Ramos (cell line): ENCODE results near the gene P4HB.

ENCODE experiments used
- in situ Hi-C: fragments of 300-500 bp; cut with MboI; formaldehyde crosslinking; loops from one replicate; pipeline ENCODE4 v1.14.3; 2022; ENCODE audit warnings: low sequenced_read_pairs; ENCODE audit not compliant: unreplicated experiment

P4HB gene

GRCh38 chr17:81833921-81834830 is 26.2 kb downstream of the P4HB start:
- in situ Hi-C loops, result no loop called here

DNA sequence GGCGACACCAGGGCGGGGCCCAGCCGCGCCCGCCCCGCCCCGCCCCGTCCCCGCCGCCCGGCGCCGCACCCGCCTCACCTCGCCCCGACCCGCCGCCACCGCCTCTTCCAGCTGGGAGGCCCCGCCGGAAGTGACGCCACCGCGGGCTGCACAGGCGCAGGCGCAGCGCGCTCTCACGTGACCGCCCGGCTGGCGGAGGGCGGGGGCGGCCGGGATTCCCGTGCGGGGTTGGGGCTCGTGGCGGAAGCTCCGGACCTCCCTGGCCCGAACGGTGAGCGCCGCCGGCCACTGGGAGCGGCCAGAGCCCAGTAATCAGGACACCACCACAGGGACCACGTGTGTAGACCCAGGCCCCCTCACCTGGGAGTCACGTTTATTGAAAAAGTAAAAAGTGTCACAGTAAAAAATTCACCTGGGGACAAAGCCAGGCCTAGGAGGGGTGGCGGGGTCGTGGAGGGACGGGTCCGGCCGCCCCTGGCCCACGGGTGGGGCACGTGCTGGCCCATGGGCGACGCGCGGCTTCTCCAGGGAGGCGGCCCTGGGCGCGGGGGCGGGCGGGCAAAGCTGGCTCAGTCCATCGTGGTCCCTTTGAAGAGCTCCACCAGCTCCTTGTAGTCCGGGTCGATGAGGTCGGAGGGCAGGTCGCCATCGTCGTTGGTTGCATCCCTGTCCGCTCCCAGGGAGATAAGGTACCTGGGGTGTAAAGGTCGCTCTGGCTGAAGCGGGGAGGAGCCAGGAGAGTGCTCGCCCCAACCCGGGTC is 27.0 kb downstream of the P4HB start, which contains the start of gene MCRIP1:
Gene MCRIP1 (minus strand): TSS at position 132 of the 761 bp plus-strand sequence. CDS start 8,785 bp downstream, outside the sequence.
- in situ Hi-C loops, result no loop called here

- in situ Hi-C loops, result no loop called here
These were observed 27.7 kb downstream of the P4HB start for GRCh38 chr17:81832608-81833159.

DNA sequence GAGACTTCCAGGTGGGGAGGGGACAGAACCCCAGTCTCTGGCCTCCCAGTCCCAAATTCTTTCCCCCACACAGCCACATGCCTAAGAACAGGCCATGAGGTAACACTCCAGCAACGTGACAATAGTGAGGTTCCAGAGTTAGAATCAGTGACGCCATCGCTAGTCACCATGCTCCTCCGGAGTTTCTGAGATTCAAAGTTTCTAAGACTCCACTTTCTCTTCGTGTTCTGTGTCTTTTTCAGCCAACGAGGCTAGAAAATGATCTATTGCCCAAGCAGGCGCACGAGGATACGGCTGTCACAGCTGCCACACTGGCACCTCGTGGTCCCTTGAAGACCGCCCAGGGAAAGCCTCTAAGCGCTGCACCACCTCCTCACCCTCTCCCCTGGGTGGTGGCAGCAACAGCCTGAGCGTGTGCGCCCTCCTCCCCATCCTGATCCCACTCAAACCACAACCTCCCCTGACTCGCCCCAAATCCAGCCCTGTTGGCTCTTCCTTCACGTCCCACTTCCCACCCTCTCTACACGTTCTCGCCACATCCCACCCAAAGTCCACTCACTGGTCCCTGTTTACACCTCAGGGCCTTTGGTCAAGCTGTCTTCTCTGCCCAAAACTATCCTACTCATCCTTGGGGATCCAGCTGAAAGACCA is 28.3 kb downstream of the P4HB start:
- in situ Hi-C loops, result no loop called here

GRCh38 chr17:81831563-81831956 is 28.8 kb downstream of the P4HB start:
- in situ Hi-C loops, result no loop called here

DNA sequence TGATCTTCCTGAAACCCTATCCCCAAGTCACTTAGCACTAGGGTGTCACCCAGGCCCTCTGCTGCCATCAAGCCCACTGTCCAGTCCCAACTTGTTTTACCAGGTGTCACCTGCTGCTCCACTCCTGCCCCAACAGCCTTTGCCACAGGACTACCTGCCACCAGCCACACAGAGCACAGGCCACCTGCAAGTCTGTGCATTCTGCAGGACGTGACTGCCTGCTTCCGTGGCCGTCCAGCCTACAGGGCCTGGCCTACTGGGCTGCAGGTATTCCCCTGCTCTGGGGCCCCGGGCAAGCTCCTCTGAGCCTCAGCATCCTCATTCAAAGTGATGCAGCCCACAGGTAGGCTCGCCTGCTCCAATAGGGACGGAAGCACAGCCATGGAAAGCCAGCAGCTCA is 30.5 kb downstream of the P4HB start:
- in situ Hi-C loops, result no loop called here

GRCh38 chr17:81828656-81829055 is 31.7 kb downstream of the P4HB start:
- in situ Hi-C loops, result no loop called here

DNA sequence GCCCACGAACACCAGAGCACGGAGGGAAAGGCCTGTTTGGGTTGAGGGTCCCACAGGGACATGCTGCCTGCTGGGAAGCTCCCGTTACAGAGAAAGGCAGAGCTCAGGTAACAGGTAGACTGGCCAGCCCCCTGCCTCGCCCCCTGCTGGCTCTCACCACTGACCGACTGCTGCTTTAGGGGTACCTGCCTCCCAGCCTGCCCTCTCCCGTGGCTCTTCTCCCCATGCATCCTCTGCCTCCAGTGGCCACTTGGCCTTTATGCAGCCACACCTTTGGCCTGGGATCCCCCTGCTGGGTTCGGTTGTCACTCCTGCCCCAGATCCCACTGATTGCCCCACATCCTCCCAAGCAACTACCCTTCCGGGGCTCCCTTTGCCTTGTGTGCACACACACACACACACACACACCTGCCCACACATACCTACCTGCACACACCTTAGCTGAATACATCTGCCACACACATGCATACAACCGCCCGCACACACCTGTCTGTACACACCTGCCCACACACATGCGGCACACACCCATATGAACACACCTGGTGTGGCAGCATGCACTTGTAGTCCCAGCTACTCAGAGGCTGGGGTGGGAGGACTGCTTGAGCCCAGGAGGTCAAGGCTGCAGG is 34.4 kb downstream of the P4HB start:
- in situ Hi-C loops, result no loop called here

DNA sequence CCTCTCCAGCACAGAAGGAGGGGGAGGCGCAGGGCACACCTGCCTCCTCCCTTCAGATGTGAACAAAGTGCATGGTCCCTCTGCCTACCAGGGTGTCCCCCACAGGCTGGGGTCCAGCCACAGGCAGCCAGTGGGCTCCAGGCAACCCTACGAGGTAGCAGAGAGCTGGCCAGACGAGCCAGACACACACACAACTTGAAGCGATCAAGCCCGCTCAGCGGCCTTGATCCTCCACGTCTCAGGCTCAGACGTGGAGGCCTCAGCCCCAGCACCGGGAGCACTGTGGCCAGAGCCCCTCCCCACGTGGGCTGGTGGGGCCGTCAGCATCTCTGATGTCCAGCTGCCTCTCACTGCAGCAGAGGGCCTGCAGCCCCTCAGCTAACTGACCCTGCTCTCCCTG is 35.7 kb downstream of the P4HB start:
- in situ Hi-C loops, result no loop called here

GRCh38 chr17:81823820-81824550 is 36.4 kb downstream of the P4HB start:
- in situ Hi-C loops, result no loop called here

GRCh38 chr17:81822996-81823819 is 37.1 kb downstream of the P4HB start:
- in situ Hi-C loops, result no loop called here

- in situ Hi-C loops, result no loop called here
These were observed 38.1 kb downstream of the P4HB start for GRCh38 chr17:81822312-81822637.

DNA sequence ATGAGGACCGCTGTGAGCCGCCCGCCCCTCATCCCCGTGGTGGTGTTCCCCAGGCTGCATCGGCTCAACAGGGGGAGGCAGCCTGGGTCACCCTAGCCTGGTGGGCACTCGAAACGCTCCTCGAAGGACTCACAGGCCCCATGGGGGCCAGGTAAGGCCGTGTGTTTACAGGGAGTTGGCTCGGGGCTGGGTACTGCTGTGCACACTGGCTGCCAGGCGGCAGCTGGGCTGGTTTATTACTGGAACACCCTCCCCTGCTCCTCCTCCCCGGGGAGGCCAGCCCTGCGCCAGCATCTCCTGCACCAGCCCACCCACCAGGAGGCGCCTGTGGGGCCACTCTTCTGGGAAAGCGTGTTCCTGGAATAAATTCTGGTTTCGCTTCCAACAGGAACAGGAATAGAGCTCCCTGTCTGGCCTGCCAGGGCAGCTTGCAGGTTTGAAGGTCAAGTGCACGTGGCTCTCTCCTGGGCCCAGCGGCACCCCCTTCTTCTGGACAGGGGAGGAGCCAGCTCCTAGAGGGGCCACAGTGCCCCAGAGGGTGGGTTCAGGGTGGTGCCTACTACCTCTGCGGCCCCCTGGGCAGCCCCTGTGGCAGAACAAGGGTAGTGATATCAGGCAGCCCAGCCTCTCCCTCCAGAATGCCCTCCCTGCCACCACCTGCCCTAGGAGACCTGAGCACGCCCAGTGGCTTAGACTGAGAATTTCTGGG is 38.6 kb downstream of the P4HB start:
- in situ Hi-C loops, result no loop called here

- in situ Hi-C loops, result no loop called here
These were observed 39.2 kb downstream of the P4HB start for GRCh38 chr17:81821147-81821546.

GRCh38 chr17:81819708-81820107 is 40.6 kb downstream of the P4HB start:
- in situ Hi-C loops, result no loop called here

- in situ Hi-C loops, result no loop called here
These were observed 42.6 kb downstream of the P4HB start for GRCh38 chr17:81817758-81818147.

DNA sequence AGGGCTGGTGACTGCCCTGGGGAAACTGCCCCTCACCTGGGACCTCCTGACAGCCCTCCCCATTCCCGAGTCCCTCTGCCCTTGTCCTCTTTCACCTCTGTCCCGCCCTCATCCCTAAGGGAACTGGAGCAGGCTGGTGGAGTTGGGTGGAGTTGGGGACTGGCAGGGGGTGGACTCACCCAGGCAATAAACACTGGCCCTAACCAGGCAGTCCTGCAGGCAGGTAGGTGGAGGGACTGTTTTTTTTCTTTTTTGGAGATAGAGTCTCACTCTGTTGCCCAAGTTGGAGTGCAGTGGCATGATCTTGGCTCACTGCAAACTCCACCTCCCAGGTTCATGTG is 44.7 kb downstream of the P4HB start:
- in situ Hi-C loops, result no loop called here
